Measurements from ENCODE around the gene TPT1.

TPT1 gene

DNA sequence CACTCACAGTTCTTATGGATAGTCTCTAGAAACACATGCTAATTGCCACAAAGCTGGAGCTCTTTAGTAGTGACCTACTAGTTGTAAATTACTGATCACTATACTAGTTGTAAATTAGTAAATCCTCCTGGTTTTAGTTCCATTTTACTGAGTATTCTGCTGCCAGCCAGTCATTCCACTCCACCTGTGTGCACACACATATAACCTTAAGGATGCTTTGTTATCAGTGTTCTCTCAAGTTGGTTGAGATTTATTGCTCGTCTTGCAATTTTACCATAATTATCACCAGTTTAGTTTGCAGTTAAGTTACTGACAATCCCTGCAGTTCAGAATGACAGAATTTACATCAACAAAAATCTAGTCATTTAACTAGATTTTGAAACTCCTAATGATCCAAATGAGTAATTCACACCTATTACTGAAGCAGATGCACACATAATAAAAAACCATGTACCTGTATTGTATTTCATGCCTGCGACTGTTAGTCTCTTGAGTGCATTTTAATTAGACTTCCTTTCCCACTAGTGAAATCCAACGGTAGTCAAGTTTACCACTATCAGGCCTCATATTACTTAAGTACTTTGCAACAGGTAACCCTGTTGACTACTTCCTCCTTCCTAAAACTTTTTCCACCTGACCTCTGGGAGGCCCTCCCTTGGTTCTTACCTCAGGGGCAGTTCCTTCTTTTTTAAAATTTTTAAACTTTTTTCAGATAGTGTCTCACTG, 7.6 kb downstream of the TPT1 start:
- DNase-seq, result no peak

- DNase-seq, result no peak
Measured at GRCh38 chr13:45332831-45333219, 8.2 kb downstream of the TPT1 start.

- no peak for DNase-seq
Measured at GRCh38 chr13:45332036-45332830, 8.8 kb downstream of the TPT1 start.

DNA sequence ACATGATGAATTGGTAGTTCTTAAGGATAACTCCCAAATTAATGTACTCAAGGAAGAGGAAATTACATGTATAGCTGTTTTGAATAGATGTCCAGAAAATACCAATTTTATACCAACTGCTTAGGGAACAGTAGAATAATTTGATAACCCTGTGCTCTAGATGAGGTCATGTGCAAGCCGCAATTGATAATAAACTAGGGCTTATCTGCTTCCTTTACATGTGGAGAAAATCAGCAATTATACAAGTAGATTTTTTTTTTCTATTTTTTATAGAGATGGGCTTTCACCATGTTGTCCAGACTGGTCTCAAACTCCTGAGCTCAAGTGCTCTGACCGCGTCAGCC, 9.3 kb downstream of the TPT1 start:
- no peak for DNase-seq

GRCh38 chr13:45331123-45331619, 9.8 kb downstream of the TPT1 start:
- DNase-seq, result no peak

GRCh38 chr13:45328661-45329111, 12.3 kb downstream of the TPT1 start:
- DNase-seq, result no peak

DNA sequence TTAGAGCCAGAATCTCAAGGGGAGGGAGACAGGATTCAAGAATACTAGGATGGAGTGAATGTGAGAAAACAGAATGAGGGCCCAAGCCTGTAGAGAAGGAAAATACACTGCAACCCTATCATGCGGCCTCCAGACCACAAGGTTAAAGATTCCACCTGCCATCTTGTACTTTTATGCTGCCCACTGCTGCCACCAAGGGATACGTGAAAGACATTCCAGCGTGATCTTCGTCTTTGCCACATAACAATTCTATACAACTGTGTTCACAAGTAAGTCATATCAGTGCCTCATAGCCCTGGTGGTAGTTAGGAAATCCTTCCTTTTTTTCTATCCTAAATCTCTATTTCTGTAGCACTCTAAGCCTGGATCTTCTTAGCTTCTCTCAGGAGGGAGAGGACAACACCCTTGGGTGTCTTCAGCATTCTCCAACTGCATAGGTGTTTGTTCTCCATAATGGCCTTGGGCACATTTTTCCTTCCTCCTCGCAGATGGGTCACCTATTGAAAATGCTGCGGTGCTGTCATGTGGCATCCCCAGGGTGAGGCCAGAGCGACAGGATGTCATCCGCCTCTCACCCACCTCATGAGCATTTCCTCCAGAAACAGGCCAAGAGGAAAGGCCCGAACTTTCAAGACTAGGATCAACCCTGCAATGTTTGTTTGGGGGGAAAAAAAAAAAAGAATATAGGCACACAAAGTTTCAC, 13.6 kb downstream of the TPT1 start:
- DNase-seq, result no peak

- DNase-seq, result no peak
Measured at GRCh38 chr13:45325806-45326205, 15.2 kb downstream of the TPT1 start.

DNA sequence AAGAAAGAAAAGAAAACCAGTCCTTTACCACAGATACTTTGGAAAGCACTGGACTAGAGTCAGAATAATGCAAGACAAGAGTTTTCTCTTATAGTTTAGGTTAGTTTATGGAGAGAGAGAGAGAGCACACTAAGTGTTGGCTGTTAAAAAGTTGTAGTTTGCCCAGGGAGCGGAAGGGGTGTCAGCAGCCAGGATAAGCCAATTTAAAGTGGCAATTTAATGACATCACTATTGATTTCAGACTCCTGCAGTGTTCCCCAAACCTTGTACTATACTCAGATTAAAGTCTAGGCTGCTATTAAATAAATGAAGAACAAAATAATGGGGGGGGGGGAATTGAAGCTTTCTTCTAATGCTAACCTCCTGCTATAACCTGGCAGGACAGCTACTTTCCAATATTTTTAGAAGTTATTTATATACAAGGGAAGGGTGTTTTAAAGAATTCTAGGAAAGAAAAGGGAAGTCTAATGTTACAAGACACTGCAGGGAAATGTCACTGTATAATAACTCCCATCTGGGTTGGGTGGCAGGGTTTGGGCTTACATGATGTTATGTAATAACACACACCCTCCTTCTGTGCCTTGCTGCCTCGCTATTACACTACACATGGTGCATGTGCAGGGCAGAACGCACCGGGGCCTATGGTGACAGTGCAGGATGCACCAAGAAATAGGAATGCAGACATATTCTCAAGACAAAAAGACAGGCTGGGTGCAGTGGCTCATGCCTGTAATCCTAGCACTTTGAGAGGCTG, 19.9 kb downstream of the TPT1 start:
- DNase-seq, result no peak

DNA sequence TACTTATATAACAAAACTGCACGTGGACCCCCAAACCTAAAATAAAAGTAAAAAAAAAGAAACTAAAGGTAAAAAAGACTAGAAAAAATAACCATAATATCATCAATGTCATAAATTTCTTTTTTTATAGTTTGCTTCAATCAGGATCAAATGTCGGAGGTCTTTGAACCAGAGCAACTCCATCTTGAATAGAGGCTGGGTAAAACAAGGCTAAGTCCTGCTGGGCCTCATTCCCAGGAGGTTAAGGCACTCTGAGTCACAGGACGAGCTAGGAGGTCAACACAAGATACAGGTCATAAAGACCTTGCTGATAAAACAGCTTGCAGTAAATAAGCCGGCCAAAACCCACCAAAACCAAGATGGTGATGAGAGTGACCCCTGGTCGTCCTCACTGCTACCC, 24.0 kb downstream of the TPT1 start:
- DNase-seq, result no peak

DNA sequence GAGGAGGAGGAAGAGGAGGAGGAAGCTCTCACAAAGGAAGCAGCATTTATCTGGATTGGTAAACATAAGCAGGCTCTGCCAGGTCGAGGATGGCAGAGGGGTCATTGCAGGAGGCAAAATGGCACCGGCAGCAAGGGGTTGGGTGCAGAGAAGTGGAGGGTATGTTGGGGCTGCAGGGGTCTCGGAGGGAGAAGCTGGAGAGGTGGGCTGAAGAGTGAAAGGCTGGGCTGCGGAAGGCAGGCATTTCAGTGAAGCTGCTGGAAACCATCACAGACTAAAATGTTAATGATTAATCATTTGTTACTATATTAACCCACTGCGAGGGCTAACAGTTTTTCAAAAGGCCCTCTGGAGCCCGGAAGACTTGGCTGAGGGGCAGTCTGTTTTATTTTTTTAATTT, 24.6 kb downstream of the TPT1 start:
- DNase-seq, result no peak

DNA sequence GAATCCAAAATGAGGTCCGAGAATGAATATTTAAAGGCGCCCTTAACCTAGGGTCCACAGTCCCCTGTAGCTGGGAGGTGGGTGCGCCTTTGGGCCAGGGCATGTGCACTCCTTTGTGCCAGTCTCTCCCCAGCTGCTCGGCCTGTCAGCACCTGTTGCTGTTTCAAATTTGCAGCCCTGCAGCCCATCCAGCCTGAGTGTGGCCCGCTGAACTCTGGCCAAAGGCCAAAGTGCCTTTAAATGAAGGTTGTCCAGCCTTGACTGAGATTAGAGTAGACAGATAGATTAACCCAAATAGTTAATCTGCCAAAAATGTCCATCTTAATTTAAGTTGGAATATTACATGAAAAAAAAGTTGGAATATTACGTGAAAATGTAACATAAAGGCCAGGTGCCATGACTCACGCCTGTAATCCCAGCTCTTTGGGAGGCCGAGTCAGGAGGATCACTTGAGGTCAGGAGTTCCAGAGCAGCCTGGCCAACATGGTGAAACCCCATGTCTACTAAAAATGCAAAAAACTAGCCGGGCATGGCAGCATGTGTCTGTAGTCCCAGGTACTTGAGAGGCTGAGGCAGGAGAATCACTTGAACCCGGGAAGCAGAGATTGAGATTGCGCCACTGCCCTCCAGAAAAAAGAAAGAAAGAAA, 25.3 kb downstream of the TPT1 start:
- no peak for DNase-seq

GRCh38 chr13:45314822-45315221, 26.2 kb downstream of the TPT1 start:
- DNase-seq, result no peak

- no peak for DNase-seq
Measured at GRCh38 chr13:45310341-45311131, 30.4 kb downstream of the TPT1 start.

- no peak for DNase-seq
Measured at GRCh38 chr13:45306966-45307365, 34.0 kb downstream of the TPT1 start.

GRCh38 chr13:45305079-45305478, 35.9 kb downstream of the TPT1 start:
- DNase-seq, result no peak

DNA sequence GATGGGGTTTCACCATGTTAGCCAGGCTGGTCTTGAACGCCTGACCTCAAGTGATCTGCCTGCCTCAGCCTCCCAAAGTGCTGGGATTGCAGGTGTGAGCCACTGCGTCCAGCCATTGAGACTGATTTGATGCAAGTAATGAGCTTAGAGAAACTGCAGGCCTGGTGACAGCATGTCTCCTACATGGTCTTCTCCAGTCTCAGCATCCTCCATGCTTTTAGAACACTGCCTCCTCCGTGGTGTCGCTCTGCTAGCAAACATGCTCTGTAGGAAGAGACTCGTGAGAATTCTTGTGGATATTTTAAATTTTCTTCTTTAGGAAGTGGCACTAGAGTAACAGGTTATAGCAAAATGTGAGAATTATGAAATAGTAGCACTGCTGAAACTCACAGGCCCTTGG, 37.1 kb downstream of the TPT1 start:
- no peak for DNase-seq

DNA sequence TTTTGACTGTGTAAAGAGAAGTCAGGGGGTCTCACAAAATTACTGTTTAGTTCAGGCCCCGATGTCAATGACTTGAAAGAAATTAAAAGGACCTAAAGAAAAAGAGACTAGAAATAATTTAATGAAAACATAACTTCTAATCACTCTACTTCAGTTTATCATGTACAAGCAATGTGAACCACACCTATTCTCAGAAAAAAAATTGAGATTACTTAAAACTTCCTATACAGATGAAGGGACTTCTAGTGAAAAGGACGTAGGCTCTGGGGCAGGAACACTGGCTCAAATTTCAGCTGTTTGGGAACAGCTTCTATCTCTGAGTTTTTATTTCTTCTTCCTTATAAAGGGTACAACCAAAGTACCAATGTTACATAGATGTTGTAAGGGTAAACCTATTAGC, 38.0 kb downstream of the TPT1 start:
- no peak for DNase-seq

DNA sequence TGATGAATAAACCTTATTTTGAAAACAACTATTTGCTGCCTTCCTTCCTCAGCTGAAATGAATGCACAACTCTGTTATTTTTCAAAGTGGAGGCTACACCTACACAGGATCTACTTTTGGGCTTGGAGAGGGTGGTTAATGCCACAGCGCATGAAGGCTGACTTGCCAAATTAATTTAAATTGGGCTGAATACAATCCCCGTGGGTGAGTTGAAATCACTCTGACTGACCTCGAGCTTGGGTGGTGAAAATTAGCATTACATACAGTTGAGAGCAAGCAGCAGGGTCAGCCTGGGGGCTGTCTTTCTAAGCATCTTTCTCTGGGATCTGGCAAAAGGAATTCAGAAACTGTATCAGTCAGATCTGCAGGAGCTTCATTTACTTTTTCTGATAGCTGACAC, 38.5 kb downstream of the TPT1 start:
- DNase-seq, result no peak

- no peak for DNase-seq
Measured at GRCh38 chr13:45301263-45301662, 39.7 kb downstream of the TPT1 start.

- no peak for DNase-seq
Measured at GRCh38 chr13:45300190-45300985, 40.6 kb downstream of the TPT1 start.
